ENCODE measurements around the gene PITPNM3.

DNA sequence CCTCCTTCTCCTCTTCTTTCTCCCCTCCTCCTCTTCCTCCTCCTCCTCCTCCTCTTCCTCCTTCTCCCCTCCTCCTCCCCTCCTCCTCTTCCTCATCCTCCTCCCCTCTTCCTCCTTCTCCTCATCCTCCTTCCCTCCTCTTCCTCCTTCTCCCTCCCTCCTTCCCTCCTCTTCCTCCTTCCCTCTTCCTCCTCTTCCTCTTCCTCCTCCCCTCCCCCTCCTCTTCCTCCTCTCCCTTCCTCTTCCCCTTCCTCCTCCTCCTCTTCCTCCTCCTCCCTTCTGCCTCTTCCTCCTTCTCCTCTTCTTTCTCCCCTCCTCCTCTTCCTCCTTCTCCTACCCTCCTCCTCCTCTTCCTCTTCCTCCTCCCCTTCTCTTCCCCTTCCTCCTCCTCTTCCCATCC is 5.1 kb upstream of the PITPNM3 start:
- TF ChIP-seq, protein P1, sequence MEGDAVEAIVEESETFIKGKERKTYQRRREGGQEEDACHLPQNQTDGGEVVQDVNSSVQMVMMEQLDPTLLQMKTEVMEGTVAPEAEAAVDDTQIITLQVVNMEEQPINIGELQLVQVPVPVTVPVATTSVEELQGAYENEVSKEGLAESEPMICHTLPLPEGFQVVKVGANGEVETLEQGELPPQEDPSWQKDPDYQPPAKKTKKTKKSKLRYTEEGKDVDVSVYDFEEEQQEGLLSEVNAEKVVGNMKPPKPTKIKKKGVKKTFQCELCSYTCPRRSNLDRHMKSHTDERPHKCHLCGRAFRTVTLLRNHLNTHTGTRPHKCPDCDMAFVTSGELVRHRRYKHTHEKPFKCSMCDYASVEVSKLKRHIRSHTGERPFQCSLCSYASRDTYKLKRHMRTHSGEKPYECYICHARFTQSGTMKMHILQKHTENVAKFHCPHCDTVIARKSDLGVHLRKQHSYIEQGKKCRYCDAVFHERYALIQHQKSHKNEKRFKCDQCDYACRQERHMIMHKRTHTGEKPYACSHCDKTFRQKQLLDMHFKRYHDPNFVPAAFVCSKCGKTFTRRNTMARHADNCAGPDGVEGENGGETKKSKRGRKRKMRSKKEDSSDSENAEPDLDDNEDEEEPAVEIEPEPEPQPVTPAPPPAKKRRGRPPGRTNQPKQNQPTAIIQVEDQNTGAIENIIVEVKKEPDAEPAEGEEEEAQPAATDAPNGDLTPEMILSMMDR (IDR thresholded peaks at IDR 0.05) = no peak
- no peak for TF ChIP-seq POLR2A (IDR thresholded peaks at IDR 0.05)
